GM18861 (cell line): Measurements from ENCODE around the gene SDHAF1.
A peak's percentile ranks its signal among the peaks of the same experiment; 100 is the strongest.
"Not testable (repeated sequence)": the region's sequence is repeated elsewhere in the genome, so short reads cannot be mapped to it uniquely, and the experiment has no call there.

Source experiments
- ATAC-seq: cut with Tn5 transposase; IDR thresholded peaks from one replicate; pipeline ENCODE4 v1.9.1; 2021; ENCODE audit not compliant: unreplicated experiment

Gene SDHAF1

DNA sequence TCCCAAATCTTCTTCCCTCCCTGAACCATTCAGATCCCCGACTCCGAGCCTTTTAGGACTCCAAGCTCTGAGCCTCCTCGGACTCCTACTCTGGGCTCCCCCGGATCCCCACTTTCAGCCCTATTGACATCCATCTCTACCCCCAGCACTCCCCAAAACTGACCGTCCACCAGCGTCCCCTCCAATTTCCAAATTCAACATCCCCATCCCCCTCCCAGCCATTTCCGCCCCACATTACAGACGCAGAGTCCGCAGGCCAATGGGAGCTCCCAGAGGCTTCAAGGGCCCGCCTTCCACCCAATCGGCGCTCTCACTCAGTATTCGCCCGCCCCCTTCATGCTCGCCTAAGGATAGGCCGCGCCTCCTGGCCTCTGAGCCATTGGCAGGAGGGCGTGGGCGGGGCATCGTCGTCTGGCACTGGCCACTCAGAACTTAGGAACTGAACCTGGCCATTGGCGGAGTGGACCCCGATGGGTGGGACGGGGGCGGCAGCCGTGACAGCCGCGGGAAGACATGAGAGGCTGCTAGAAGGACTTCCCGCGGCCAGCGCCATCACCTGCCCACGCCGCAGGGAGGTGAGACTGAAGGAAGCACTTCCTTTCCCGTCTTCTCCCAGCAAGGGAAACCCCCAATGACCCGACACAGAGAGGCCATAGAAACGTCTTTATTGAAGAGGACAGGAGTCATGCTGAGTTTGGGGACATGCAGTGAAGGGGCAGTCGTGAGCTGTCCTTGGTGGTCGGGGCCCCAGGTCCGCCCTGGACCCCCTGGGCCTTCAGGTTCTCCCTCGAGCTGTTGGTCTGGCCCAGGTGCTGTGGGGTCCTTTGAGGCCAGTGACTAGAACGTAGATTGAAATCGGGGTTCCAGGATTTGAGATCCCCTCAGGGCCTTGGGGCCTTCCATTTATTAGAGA lies 19.3 kb downstream of the SDHAF1 start, which contains the start of gene ALKBH6:
TSS of gene ALKBH6 (minus strand) at position 202 of the 913 bp plus-strand sequence. CDS start 816 bp downstream, outside the sequence.
- peak; percentile 89 for ATAC-seq

DNA sequence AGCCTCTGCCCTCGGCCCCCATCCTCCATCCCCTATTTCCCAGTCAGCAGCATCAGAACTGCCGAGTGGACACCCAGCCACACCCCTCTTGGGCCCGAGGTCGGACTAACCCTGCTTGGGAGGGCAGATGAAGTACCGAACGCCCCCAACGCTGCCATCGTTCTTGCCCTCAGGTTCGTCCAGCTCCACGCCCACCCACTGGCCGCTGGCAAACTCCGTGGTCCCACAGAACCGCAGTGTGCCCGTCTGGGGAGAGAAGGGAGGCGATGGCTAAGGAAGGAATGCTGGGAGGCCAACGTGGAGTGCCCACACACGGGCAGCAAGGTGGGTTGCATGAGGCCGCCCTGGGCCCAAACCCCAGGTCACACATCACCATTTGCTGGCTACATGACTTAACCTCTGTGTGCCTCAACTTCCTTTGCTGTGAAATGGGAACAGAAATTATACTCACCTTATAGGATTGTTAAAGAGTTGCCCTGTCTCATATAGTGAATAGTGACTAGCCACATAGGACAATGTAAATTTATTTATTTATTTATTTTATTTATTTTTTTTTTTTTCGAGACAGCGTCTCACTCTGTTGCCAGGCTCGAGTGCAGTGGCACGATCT lies 24.2 kb downstream of the SDHAF1 start:
- ATAC-seq: no peak

DNA sequence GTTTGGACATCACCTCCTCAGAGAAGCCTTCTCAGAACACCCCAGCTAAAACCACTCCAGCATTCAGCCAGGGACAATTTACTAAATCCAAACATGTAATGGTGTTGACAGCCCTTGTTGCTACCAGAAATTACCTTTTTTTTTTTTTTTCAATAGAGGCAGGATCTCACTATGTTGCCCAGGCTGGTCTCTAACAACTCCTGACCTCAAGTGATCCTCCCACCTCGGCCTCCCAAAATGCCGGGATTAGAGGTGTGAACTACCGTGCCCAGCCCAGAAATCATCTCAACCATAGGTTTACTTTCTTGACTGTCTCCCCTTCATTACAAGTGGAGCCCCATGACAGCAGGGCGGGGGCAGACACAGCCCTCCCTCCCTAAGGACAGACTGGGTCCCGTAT lies 28.4 kb downstream of the SDHAF1 start:
- no peak for ATAC-seq

DNA sequence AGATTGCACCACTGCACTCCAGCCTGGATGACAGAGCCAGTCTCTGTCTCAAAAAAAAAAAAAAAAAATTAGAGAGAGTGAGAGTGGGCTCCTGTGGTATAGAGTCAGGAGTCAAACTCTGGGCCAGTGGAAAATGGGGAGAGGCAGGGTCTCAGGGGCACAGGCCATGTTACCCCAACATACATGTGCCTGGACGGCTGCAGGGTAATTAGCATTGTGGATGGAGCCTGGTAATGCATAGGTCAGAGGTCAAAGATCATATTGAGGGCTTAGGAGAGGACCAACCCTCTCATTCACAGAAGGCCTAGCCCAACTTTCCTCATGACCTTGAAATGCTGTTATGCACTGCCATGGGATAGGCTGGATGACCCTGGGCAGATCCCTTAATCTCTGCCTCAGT lies 30.6 kb downstream of the SDHAF1 start:
- no peak for ATAC-seq

DNA sequence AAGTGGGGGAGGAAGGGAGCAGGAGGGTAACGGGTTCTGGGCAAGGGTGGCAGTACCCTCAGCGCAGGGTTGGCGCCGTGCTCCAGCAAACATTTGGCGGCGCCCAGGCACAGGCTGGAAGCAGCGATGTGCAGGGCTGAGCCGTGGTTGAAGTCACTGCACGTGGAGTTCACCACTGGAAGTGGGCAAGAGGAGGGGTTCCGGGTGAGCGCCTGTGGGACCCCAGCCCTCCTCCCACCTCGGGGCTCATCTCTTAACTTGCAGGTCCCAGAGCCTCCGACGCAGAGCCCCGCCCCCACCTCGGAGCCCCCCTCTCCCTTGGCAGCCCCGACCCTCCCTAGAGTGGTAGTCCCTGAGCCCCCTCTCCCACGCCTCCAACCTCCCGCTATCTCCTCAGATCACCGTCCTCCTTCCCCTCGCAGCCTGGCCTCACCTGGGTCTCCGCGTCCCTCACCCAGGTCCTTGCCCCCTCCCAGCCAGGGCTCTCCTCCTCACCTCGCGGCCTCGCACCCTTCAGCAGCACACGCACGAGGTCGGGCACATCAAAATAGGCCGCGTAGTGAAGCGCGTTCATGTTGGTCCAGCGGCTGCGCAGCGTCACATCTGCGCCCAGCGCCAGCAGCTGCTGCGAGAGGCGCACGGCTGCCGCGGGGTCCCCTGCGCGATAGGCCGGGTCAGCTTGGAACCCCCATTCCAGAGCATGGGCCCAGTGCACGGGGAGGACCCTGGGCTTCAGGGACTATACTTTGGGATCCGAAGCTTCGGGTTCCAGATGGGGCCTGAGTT lies 31.3 kb downstream of the SDHAF1 start:
- no peak for ATAC-seq

GRCh38 chr19:36027696-36028095 lies 32.7 kb downstream of the SDHAF1 start:
- ATAC-seq: no peak

GRCh38 chr19:36028313-36029041 lies 33.5 kb downstream of the SDHAF1 start:
- ATAC-seq: no peak

GRCh38 chr19:36030264-36031148 lies 35.5 kb downstream of the SDHAF1 start:
- ATAC-seq: no peak

DNA sequence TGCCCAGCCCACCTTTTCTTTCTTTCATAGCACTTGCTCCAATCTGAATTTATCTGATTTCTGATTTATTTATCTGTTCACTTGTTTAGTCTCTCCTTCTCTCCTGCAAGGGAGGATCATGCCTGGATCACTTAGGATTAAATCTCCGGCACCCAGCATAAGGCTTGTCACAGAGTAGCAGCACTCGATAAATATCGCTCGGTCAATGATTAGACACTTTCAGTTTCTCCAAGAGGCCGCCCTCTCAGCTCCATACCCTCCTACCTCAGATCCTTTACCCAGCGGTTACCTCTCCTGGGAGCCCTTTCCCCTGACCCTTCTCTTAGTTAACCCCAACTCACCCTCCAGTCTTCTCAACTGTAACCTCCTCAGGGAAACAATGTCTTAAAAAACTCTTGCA lies 36.3 kb downstream of the SDHAF1 start:
- ATAC-seq: no peak

DNA sequence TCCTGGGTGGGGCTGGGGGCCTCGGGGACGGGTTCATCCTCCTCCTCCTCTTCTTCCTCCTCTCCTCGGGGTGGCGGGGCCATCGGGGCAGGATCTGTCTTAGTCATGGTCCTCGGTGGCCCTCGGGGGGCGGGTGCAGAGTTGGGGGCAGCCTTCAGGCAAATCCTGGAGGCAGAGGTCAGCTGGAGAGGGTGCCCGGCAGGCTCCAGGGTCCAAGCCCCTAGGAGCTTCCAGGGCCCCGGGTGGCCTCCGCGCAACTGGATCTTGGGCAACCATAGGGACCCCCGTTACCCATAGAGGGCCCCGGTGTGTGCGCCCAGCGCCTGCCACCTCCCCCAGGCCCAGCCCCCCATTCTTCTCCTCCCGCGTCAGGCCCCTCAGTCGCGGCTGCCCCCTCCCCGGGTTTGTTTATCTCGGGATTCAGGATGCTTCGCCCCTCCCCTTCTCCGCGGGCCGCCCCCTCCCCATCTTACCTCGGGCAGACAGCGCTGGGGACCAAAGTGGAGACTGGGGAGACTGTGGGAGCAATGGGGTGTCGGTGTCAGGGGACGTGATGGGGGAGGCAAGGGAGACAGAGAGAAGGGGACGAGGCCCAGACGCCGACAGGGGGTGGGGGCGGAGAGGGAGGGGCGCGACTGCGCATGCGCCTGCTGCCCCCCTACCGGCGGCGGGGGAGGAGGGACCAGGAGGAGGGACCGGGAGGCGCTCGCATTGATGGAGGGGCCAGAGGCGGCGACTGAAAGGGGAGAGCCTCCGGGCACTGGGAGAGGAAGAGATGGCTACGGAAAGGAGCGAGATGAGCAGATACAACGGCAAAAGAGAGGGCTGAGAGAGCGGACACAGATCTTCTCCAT lies 37.5 kb downstream of the SDHAF1 start, which contains the start of gene CLIP3:
TSS of gene CLIP3 (minus strand) at position 623 of the 854 bp plus-strand sequence. CDS start at position 107, 516 bp downstream.
- ATAC-seq: no peak

- ATAC-seq: no peak
These were observed 45.5 kb downstream of the SDHAF1 start for GRCh38 chr19:36040495-36040894.

DNA sequence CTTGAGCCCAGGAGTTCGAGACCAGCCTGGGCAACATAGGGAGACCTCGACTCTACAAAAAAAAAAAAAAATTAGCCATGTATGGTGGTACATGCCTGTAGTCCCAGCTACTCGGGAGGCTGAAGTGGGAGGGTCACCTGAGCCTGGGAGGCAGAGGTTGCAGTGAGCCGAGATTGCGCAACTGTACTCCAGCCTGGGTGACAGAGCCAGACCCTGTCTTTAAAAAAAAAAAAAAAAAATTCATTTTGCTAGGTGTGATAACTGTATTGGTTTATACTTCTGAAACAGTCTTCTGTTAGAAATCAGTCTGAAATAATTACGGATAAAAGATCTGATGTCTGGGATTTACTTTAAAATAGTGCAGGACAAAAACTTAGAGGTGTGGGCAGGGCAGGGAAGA lies 46.1 kb downstream of the SDHAF1 start:
- not testable (repeated sequence) for ATAC-seq

- ATAC-seq: no peak
These were observed 46.8 kb downstream of the SDHAF1 start for GRCh38 chr19:36041831-36042230.

GRCh38 chr19:36043952-36044351 lies 49.0 kb downstream of the SDHAF1 start:
- no peak for ATAC-seq
